ENCODE measurements around the gene AP3D1. TPM values are rescaled to one million over a fixed set of nuclear protein-coding genes. Genes with fewer than 3 reads are reported as not detected.
"Not testable (repeated sequence)": the region's sequence is repeated elsewhere in the genome, so short reads cannot be mapped to it uniquely, and the experiment has no call there.

The AP3D1 gene
- total RNA-seq, 1 donor from 2014 or later = 50.9 TPM

GRCh38 chr19:2132191-2132590, 19.2 kb downstream of the AP3D1 start:
- no peaks in the 10 kb centered on the region for H3K36me3 ChIP-seq

GRCh38 chr19:2131012-2131975, 20.1 kb downstream of the AP3D1 start:
- not testable (repeated sequence) for H3K4me1 ChIP-seq; H3K27me3 ChIP-seq; H2AFZ ChIP-seq (replicated peaks); H3K36me3 Mint-ChIP-seq; H3K4me1 Mint-ChIP-seq; H3K4me3 Mint-ChIP-seq; DNase-seq (ENCODE audit: low spot score); H3K27me3 Mint-ChIP-seq (ENCODE audit: insufficient read depth, low read depth); H3K4me3 ChIP-seq; H3K9me3 ChIP-seq (ENCODE audit: low read depth); H3K27ac Mint-ChIP-seq; H3K27ac ChIP-seq; H3F3A ChIP-seq (ENCODE audit: low read depth); H3K36me3 ChIP-seq; H3K9me3 Mint-ChIP-seq; H3K4me2 ChIP-seq; H3K9ac ChIP-seq
- Histone ChIP-seq H3K79me2 (ENCODE audit: low read depth) (peaks cover 25% of the 10 kb centered on the region), H4K20me1 (ENCODE audit: low read depth) (peaks cover 48% of the 10 kb centered on the region)

More at GRCh38 chr19:2132191-2132590, 19.2 kb downstream of the AP3D1 start:
- no peak overlapping the region for H3K4me2 ChIP-seq
- no peaks in the 10 kb centered on the region for H3F3A ChIP-seq (ENCODE audit: low read depth)
- no peak overlapping the region for H3K9ac ChIP-seq
- peaks cover 25% of the 10 kb centered on the region for H3K79me2 ChIP-seq (ENCODE audit: low read depth)
- no peaks in the 10 kb centered on the region for H3K4me1 ChIP-seq
- Mint-ChIP-seq H3K27me3 (ENCODE audit: insufficient read depth, low read depth) (no peaks in the 10 kb centered on the region), H3K4me3 (no peak overlapping the region), H3K4me1 (no peaks in the 10 kb centered on the region), H3K27ac (no peak overlapping the region), H3K9me3 (no peaks in the 10 kb centered on the region), H3K36me3 (peaks cover 8% of the 10 kb centered on the region)
- H4K20me1 ChIP-seq (ENCODE audit: low read depth) = peaks cover 48% of the 10 kb centered on the region
- H3K27ac ChIP-seq = no peak overlapping the region
- H3K27me3 ChIP-seq = no peaks in the 10 kb centered on the region
- no peak for DNase-seq (ENCODE audit: low spot score)
- H2AFZ ChIP-seq (replicated peaks) = no peak overlapping the region
- no peaks in the 10 kb centered on the region for H3K9me3 ChIP-seq (ENCODE audit: low read depth)
- H3K4me3 ChIP-seq = no peak overlapping the region
- TF ChIP-seq EZH2 (IDR thresholded peaks at IDR 0.05) (no peak), EZH2phosphoT487 (IDR thresholded peaks at IDR 0.05) (no peak)
- TF ChIP-seq, protein P1, sequence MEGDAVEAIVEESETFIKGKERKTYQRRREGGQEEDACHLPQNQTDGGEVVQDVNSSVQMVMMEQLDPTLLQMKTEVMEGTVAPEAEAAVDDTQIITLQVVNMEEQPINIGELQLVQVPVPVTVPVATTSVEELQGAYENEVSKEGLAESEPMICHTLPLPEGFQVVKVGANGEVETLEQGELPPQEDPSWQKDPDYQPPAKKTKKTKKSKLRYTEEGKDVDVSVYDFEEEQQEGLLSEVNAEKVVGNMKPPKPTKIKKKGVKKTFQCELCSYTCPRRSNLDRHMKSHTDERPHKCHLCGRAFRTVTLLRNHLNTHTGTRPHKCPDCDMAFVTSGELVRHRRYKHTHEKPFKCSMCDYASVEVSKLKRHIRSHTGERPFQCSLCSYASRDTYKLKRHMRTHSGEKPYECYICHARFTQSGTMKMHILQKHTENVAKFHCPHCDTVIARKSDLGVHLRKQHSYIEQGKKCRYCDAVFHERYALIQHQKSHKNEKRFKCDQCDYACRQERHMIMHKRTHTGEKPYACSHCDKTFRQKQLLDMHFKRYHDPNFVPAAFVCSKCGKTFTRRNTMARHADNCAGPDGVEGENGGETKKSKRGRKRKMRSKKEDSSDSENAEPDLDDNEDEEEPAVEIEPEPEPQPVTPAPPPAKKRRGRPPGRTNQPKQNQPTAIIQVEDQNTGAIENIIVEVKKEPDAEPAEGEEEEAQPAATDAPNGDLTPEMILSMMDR (IDR thresholded peaks at IDR 0.05) = no peak

DNA sequence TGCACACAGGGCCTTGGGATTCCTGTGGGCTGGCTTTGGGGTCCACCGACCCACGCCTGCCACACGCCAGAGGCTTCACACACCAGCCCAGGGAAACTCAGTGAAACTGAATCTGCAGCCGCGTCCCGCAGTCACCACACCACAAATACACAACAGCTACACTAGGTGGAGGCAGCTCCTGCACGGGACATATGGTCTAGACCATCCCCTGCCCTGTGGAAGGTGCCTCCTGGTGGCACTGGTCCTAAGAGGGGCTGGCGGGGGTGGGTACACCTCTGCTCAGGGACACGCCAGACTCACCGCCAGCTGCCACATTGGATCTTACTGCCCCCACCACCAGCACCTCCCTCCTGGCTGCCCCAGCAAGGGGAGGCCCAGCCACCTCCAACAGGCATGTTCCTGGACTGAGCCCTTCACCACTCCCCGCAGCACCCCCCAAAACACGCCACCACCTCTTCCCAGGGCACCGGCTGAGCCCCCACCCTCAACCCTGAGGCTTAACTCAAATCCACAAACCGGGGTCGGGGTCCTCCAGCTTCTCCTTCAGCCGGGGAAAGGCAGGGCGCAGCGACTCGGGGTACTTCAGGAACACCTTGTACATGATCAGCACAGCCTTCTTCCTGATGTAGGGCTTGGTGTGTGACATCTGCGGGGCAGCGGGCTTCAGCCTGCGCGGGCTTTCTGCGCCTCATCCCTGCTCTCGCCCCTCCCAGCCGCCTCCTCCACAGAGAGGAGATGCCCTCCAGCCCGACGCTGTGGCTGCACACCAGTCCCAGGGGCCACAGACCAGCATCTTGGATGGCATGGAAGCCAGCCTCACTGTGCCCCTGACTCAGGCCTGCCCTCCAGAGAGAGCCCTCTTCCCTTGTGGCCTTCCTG, 21.2 kb downstream of the AP3D1 start:
- Histone ChIP-seq H3K9me3 (ENCODE audit: low read depth) (no peaks in the 10 kb centered on the region), H3F3A (ENCODE audit: low read depth) (no peaks in the 10 kb centered on the region), H3K27me3 (no peaks in the 10 kb centered on the region), H3K9ac (no peak overlapping the region), H3K4me1 (no peaks in the 10 kb centered on the region), H3K36me3 (no peaks in the 10 kb centered on the region), H3K79me2 (ENCODE audit: low read depth) (peaks cover 25% of the 10 kb centered on the region), H2AFZ (replicated peaks) (no peak overlapping the region), H3K4me3 (no peak overlapping the region), H3K27ac (no peak overlapping the region), H3K4me2 (no peak overlapping the region), H4K20me1 (ENCODE audit: low read depth) (peaks cover 48% of the 10 kb centered on the region)
- no peak overlapping the region for H3K27ac Mint-ChIP-seq
- no peaks in the 10 kb centered on the region for H3K27me3 Mint-ChIP-seq (ENCODE audit: insufficient read depth, low read depth)
- peaks cover 3% of the 10 kb centered on the region for H3K36me3 Mint-ChIP-seq
- H3K4me3 Mint-ChIP-seq = no peak overlapping the region
- no peak for DNase-seq (ENCODE audit: low spot score)
- TF ChIP-seq, protein P1 (IDR thresholded peaks at IDR 0.05) = no peak
- no peak for TF ChIP-seq EZH2 (IDR thresholded peaks at IDR 0.05)
- no peak for TF ChIP-seq EZH2phosphoT487 (IDR thresholded peaks at IDR 0.05)
- no peaks in the 10 kb centered on the region for H3K9me3 Mint-ChIP-seq
- no peaks in the 10 kb centered on the region for H3K4me1 Mint-ChIP-seq

Data from neural progenitor cell (in vitro differentiated cells).